Measurements from ENCODE around the gene S100A7A.

DNA sequence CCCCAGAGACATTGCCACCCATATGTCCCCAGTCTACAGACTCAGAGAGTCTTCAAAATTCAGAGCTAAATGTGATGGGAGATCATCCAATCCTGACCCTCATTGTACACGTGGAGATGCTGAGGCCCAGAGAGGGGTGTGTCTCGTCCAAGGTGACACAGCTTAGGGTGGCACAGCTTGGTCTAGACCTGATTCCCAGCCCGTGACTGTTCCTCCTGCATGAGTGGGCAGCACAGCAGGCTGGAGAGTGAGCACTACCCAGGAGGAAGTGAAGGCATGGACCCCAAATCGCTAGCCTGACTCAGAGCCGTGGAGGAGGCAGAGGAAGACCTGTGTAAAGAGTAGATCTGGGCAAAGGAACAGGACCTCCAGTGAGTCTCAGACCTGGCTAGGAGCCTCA lies 27.8 kb downstream of the S100A7A start:
- TF ChIP-seq POLR2A (IDR thresholded peaks at IDR 0.05): no peak
- TF ChIP-seq, protein P1, sequence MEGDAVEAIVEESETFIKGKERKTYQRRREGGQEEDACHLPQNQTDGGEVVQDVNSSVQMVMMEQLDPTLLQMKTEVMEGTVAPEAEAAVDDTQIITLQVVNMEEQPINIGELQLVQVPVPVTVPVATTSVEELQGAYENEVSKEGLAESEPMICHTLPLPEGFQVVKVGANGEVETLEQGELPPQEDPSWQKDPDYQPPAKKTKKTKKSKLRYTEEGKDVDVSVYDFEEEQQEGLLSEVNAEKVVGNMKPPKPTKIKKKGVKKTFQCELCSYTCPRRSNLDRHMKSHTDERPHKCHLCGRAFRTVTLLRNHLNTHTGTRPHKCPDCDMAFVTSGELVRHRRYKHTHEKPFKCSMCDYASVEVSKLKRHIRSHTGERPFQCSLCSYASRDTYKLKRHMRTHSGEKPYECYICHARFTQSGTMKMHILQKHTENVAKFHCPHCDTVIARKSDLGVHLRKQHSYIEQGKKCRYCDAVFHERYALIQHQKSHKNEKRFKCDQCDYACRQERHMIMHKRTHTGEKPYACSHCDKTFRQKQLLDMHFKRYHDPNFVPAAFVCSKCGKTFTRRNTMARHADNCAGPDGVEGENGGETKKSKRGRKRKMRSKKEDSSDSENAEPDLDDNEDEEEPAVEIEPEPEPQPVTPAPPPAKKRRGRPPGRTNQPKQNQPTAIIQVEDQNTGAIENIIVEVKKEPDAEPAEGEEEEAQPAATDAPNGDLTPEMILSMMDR (IDR thresholded peaks at IDR 0.05): no peak
